Mesenchymal stem cell (in vitro differentiated cells and primary cell): ENCODE data around the gene GABPB1.
A peak's percentile ranks its signal among the peaks of the same experiment; 100 is the strongest.

ENCODE experiments used
- DNase-seq: peaks from one replicate; pipeline ENCODE4 v3.0.0-alpha.2; 2013
- H2AFZ ChIP-seq: one replicate; pipeline ENCODE4 v1.6.1; 2013; ENCODE audit warnings: low read depth, mild to moderate bottlenecking, control low read depth, inconsistent platforms, low read length, moderate library complexity
- H2AK5ac ChIP-seq: 2 replicates; pipeline ENCODE4 v1.6.1; 2013; ENCODE audit warnings: low read length, moderate library complexity, mild to moderate bottlenecking, inconsistent platforms; ENCODE audit not compliant: severe bottlenecking
- H2BK120ac ChIP-seq: one replicate; pipeline ENCODE4 v1.6.1; 2013; ENCODE audit warnings: low read depth, mild to moderate bottlenecking, inconsistent platforms, low read length, moderate library complexity
- H2BK12ac ChIP-seq, 2 experiments: one replicate each; pipeline ENCODE4 v1.6.1; 2013; ENCODE audit warnings: inconsistent platforms in 2 of 2, low read length in 2 of 2, mild to moderate bottlenecking in 2 of 2, moderate library complexity in 2 of 2, control low read depth in 1 of 2
- H2BK15ac ChIP-seq: one replicate; pipeline ENCODE4 v1.6.1; 2013; ENCODE audit warnings: mild to moderate bottlenecking, low read depth, inconsistent platforms; ENCODE audit not compliant: poor library complexity, severe bottlenecking
- H2BK5ac ChIP-seq: 2 replicates; pipeline ENCODE4 v1.6.1; 2013; ENCODE audit warnings: low read depth, mild to moderate bottlenecking, low read length, control low read depth, inconsistent platforms; ENCODE audit not compliant: poor library complexity, severe bottlenecking
- H3K14ac ChIP-seq, 2 experiments: one replicate each; pipeline ENCODE4 v1.6.1; 2013; ENCODE audit warnings: inconsistent platforms in 2 of 2, low read length in 2 of 2, control low read depth in 1 of 2, mild to moderate bottlenecking in 1 of 2, moderate library complexity in 1 of 2
- H3K18ac ChIP-seq, 2 experiments: one replicate each; pipeline ENCODE4 v1.6.1; 2013; ENCODE audit warnings: inconsistent platforms in 2 of 2, low read length in 2 of 2, control low read depth in 1 of 2, low read depth in 1 of 2, mild to moderate bottlenecking in 1 of 2
- H3K23ac ChIP-seq, 2 experiments: one replicate each; pipeline ENCODE4 v1.6.1; 2013; ENCODE audit warnings: inconsistent platforms in 2 of 2, low read length in 2 of 2, mild to moderate bottlenecking in 2 of 2, moderate library complexity in 2 of 2, control low read depth in 1 of 2
- H3K27ac ChIP-seq: 2 replicates; pipeline ENCODE4 v1.5.1; 2013; ENCODE audit warnings: mild to moderate bottlenecking, moderate library complexity, low read length, control low read depth, inconsistent platforms; ENCODE audit not compliant: poor library complexity, severe bottlenecking
- H3K27me3 ChIP-seq, 2 experiments: 2 replicates each; pipeline versions ENCODE4 v1.6.1 to v1.7.0; 2013; ENCODE audit warnings: low read length in 2 of 2, mild to moderate bottlenecking in 2 of 2, moderate library complexity in 2 of 2, control low read depth in 1 of 2, inconsistent platforms in 1 of 2; ENCODE audit not compliant: control insufficient read depth in 1 of 2, insufficient read depth in 1 of 2
- H3K36me3 ChIP-seq, 2 experiments: 2 replicates each; pipeline versions ENCODE4 v1.6.1 to v1.7.0; 2013; ENCODE audit warnings: low read length in 2 of 2, control low read depth in 1 of 2, inconsistent platforms in 1 of 2, low read depth in 1 of 2, mild to moderate bottlenecking in 1 of 2; ENCODE audit not compliant: insufficient read depth in 2 of 2, control insufficient read depth in 1 of 2
- H3K4ac ChIP-seq, 2 experiments: one replicate each; pipeline ENCODE4 v1.6.1; 2013; ENCODE audit warnings: inconsistent platforms in 2 of 2, low read length in 2 of 2, mild to moderate bottlenecking in 2 of 2, moderate library complexity in 2 of 2, control low read depth in 1 of 2, low read depth in 1 of 2
- H3K4me1 ChIP-seq: 2 replicates; pipeline ENCODE4 v1.6.1; 2013; ENCODE audit warnings: low read depth, low read length, control low read depth; ENCODE audit not compliant: control insufficient read depth, insufficient read depth
- H3K4me2 ChIP-seq: 2 replicates; pipeline ENCODE4 v1.6.1; 2013; ENCODE audit warnings: low read length, mild to moderate bottlenecking, inconsistent platforms; ENCODE audit not compliant: poor library complexity, severe bottlenecking
- H3K4me3 ChIP-seq, 2 experiments: 2 replicates each; pipeline versions ENCODE4 v1.5.1 to v1.7.0; 2013; ENCODE audit warnings: low read length in 2 of 2, mild to moderate bottlenecking in 2 of 2, control low read depth in 1 of 2, low read depth in 1 of 2; ENCODE audit not compliant: insufficient read depth in 1 of 2
- H3K79me1 ChIP-seq: replicated peaks from 2 replicates; pipeline ENCODE4 v1.6.1; 2013; ENCODE audit warnings: mild to moderate bottlenecking, control low read depth, low read length, inconsistent platforms; ENCODE audit not compliant: poor library complexity, severe bottlenecking
- H3K9ac ChIP-seq: 2 replicates; pipeline ENCODE4 v1.7.0; 2013; ENCODE audit warnings: mild to moderate bottlenecking, low read length, moderate library complexity
- H3K9me3 ChIP-seq: 2 replicates; pipeline ENCODE4 v1.7.0; 2013; ENCODE audit warnings: mild to moderate bottlenecking, low read length; ENCODE audit not compliant: control insufficient read depth
- H4K8ac ChIP-seq: one replicate; pipeline ENCODE4 v1.6.1; 2013; ENCODE audit warnings: inconsistent platforms, mild to moderate bottlenecking, low read length, moderate library complexity
- H4K91ac ChIP-seq: one replicate; pipeline ENCODE4 v1.6.1; 2013; ENCODE audit warnings: mild to moderate bottlenecking, low read length, inconsistent platforms
- WGBS: methylation state at CpG from one replicate; pipeline ENCODE4 v1.1.7; 2013; ENCODE audit warnings: mixed read lengths; 5-methylcytosine and 5-hydroxymethylcytosine counted together

Gene GABPB1

DNA sequence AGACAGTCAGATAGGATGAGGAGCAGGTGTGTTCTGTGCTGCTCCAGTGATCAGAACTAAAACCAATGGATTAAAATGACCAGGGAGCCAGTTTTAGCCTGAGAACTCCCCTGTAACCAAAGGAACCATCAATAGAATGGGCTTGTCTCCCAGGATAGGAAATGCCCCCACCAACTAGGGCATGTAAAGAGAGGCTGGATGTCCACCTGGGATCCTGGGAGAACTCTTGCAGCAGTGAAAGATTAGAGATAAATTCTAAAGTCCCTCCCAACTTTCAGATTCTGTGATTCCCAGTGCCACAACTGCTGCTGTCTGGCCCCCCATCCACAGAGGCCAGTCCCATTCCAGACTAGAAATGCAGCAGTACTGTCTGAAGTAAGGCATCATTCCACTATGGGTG lies 123.2 kb downstream of the GABPB1 start:
- no peaks in the 10 kb centered on the region for H3K4me1 ChIP-seq
- H2BK5ac ChIP-seq: no peak overlapping the region
- H3K27ac ChIP-seq: no peak overlapping the region
- DNase-seq: no peak
- no peak overlapping the region for H3K23ac ChIP-seq
- H2AK5ac ChIP-seq: no peak overlapping the region
- no peaks in the 10 kb centered on the region for H3K36me3 ChIP-seq
- no peak overlapping the region for H2AFZ ChIP-seq
- no peak overlapping the region for H3K4me3 ChIP-seq
- H3K27me3 ChIP-seq: no peaks in the 10 kb centered on the region
- H3K79me1 ChIP-seq: no peaks in the 10 kb centered on the region
- H2BK120ac ChIP-seq: no peak overlapping the region
- no peak overlapping the region for H3K18ac ChIP-seq
- no peak overlapping the region for H4K91ac ChIP-seq
- H3K4ac ChIP-seq: no peak overlapping the region
- no peak overlapping the region for H3K14ac ChIP-seq
- H3K9ac ChIP-seq: no peak overlapping the region
- no peak overlapping the region for H3K4me2 ChIP-seq
- H2BK12ac ChIP-seq: no peak overlapping the region
- no peaks in the 10 kb centered on the region for H3K9me3 ChIP-seq
- no peak overlapping the region for H2BK15ac ChIP-seq
- no peak overlapping the region for H4K8ac ChIP-seq

DNA sequence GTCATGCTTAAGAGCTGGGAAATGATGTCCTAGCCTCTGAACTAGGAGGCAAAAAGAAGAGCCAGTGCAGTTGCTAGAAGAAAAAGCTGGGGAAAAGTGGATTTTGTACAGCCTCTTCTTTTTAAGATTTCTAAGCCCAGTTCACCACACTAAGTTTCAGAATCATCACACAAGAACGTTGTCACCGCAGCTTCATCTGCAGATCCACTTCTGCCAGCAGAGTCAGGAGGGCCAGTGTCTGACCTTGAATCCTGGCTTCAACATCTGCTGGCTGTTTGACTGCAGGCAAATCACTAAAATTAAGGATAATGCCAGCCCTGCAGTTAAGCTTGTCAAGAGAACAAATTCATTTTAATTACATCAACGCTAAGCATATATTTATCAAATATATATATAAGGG lies 125.7 kb downstream of the GABPB1 start:
- no peak for DNase-seq
- Histone ChIP-seq H2BK12ac (no peak overlapping the region), H4K8ac (no peak overlapping the region), H3K9ac (no peak overlapping the region), H3K36me3 (no peaks in the 10 kb centered on the region), H3K9me3 (no peaks in the 10 kb centered on the region), H3K27me3 (no peaks in the 10 kb centered on the region), H3K4me2 (no peak overlapping the region), H2BK120ac (no peak overlapping the region), H3K27ac (no peak overlapping the region), H2BK15ac (no peak overlapping the region), H3K23ac (no peak overlapping the region), H3K4me1 (peaks cover 1% of the 10 kb centered on the region), H2AK5ac (no peak overlapping the region), H2BK5ac (no peak overlapping the region), H3K14ac (no peak overlapping the region), H3K4me3 (no peak overlapping the region), H2AFZ (no peak overlapping the region), H4K91ac (no peak overlapping the region), H3K18ac (no peak overlapping the region), H3K79me1 (no peaks in the 10 kb centered on the region), H3K4ac (no peak overlapping the region)
- WGBS: 94% methylated on average over 2 of the region's 3 CpGs

DNA sequence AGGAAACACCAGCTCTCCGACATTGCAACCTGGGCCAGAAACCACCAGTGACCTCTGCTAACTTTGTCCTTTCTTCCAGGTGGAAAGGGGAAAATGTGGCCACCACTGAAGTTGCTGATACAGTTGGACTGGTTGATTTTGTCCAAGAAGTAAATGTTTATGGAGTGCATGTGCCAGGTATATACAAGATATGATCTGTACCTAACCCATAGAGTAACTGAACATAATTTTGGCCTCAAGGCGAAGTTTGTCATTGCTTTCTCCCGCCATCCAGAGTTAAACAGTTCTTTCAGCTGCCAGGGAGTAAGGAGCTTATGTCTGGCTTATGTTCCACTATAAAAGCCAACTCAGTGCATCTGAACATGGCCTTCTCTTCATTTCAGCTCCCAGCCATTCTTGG lies 126.1 kb downstream of the GABPB1 start:
- H3K4me1 ChIP-seq: peaks cover 1% of the 10 kb centered on the region
- no peak overlapping the region for H3K4ac ChIP-seq
- no peak overlapping the region for H2BK15ac ChIP-seq
- H3K27ac ChIP-seq: no peak overlapping the region
- no peak overlapping the region for H4K8ac ChIP-seq
- no peak overlapping the region for H4K91ac ChIP-seq
- 99% methylated on average over 3 of the region's 3 CpGs for WGBS
- no peak overlapping the region for H3K4me3 ChIP-seq
- H3K9ac ChIP-seq: no peak overlapping the region
- H2AFZ ChIP-seq: no peak overlapping the region
- H3K27me3 ChIP-seq: no peaks in the 10 kb centered on the region
- no peak overlapping the region for H3K18ac ChIP-seq
- no peak overlapping the region for H2AK5ac ChIP-seq
- H3K9me3 ChIP-seq: no peaks in the 10 kb centered on the region
- no peak overlapping the region for H2BK12ac ChIP-seq
- no peak overlapping the region for H3K4me2 ChIP-seq
- H3K23ac ChIP-seq: no peak overlapping the region
- DNase-seq: no peak
- no peak overlapping the region for H2BK5ac ChIP-seq
- H2BK120ac ChIP-seq: no peak overlapping the region
- H3K14ac ChIP-seq: no peak overlapping the region
- H3K79me1 ChIP-seq: no peaks in the 10 kb centered on the region
- H3K36me3 ChIP-seq: no peaks in the 10 kb centered on the region

DNA sequence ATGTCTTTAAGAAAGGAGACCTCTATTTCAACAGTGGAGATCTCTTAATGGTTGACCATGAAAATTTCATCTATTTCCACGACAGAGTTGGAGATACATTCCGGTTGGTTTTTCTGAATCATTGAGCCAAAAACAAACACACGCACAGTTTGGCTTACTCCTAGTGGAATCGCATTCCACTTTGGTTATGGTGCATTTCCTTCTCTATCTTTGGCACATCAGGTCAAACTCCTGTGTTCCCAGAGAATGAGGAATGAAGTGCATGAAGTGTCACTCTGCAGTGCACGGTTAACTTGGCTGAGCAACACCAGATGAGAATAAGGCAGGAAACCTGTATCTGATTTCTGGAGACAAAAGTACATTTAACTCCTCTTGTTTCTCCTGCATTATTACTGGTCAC lies 127.9 kb downstream of the GABPB1 start:
- H3K18ac ChIP-seq: no peak overlapping the region
- peak; percentile 29 for DNase-seq
- H3K9ac ChIP-seq: no peak overlapping the region
- no peak overlapping the region for H3K4me2 ChIP-seq
- no peak overlapping the region for H3K4me3 ChIP-seq
- H3K14ac ChIP-seq: no peak overlapping the region
- H2BK15ac ChIP-seq: no peak overlapping the region
- no peaks in the 10 kb centered on the region for H3K79me1 ChIP-seq
- no peaks in the 10 kb centered on the region for H3K9me3 ChIP-seq
- no peak overlapping the region for H2BK120ac ChIP-seq
- H2AFZ ChIP-seq: no peak overlapping the region
- peaks cover 1% of the 10 kb centered on the region for H3K4me1 ChIP-seq
- no peak overlapping the region for H3K4ac ChIP-seq
- 77% methylated on average over 5 of the region's 5 CpGs for WGBS
- no peak overlapping the region for H4K8ac ChIP-seq
- no peak overlapping the region for H3K23ac ChIP-seq
- no peak overlapping the region for H3K27ac ChIP-seq
- H2BK12ac ChIP-seq: no peak overlapping the region
- H3K27me3 ChIP-seq: peaks cover 0 to 11% of the 10 kb centered on the region in 2 experiments
- no peak overlapping the region for H4K91ac ChIP-seq
- no peak overlapping the region for H2AK5ac ChIP-seq
- no peaks in the 10 kb centered on the region for H3K36me3 ChIP-seq
- no peak overlapping the region for H2BK5ac ChIP-seq
